Measurements from ENCODE around the gene IDUA. TPM values are rescaled to one million over a fixed set of nuclear protein-coding genes. Genes with fewer than 3 reads are reported as not detected.

The IDUA gene
- total RNA-seq, 1 experiment from 2014 or later = 10.1 TPM

DNA sequence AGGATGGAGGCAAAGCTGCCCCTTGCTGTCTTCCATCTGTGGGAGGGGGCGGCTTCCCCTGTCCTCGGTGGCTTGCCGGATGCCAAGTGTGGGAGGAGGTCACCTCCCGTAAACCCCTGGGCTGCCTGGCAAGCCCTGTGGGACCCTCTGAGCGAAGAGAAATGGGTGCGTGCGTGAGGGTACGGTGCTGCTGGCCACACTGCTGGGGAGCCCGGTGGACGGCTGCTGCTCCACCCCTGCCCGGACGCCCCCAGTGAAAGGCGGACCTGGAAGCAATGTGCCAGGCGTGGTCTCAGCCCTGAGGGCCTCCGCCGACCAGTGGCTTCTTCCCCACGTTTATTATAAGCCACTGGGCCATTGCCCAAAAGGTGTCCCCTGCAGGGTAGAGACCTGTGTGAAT lies 4.6 kb upstream of the IDUA start:
- Histone ChIP-seq H3K27ac (ENCODE audit: low read length) (no peak overlapping the region), H2AFZ (ENCODE audit: low read length) (no peak overlapping the region), H3K9ac (ENCODE audit: low read length) (no peak overlapping the region), H3K4me3 (ENCODE audit: low read length) (no peak overlapping the region), H3K9me3 (ENCODE audit: low read length) (no peaks in the 10 kb centered on the region), H3K4me2 (ENCODE audit: low read length) (no peak overlapping the region), H3K27me3 (ENCODE audit: low read length) (no peaks in the 10 kb centered on the region), H3F3A (ENCODE audit: low read length, unreplicated experiment) (no peaks in the 10 kb centered on the region), H3K36me3 (ENCODE audit: low read depth, low read length) (no peaks in the 10 kb centered on the region), H4K20me1 (ENCODE audit: low read length) (no peaks in the 10 kb centered on the region), H3K9me2 (replicated peaks; ENCODE audit: low read length) (no peaks in the 10 kb centered on the region), H3K4me1 (ENCODE audit: insufficient read depth, low read length) (peaks cover 13% of the 10 kb centered on the region; the same call in 1 of the 2 replicates), H3K79me2 (ENCODE audit: low read length) (no peaks in the 10 kb centered on the region)
- DNase-seq (no peak), ATAC-seq (no peak)
- TF ChIP-seq, protein P1, sequence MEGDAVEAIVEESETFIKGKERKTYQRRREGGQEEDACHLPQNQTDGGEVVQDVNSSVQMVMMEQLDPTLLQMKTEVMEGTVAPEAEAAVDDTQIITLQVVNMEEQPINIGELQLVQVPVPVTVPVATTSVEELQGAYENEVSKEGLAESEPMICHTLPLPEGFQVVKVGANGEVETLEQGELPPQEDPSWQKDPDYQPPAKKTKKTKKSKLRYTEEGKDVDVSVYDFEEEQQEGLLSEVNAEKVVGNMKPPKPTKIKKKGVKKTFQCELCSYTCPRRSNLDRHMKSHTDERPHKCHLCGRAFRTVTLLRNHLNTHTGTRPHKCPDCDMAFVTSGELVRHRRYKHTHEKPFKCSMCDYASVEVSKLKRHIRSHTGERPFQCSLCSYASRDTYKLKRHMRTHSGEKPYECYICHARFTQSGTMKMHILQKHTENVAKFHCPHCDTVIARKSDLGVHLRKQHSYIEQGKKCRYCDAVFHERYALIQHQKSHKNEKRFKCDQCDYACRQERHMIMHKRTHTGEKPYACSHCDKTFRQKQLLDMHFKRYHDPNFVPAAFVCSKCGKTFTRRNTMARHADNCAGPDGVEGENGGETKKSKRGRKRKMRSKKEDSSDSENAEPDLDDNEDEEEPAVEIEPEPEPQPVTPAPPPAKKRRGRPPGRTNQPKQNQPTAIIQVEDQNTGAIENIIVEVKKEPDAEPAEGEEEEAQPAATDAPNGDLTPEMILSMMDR (conservative IDR thresholded peaks at IDR 0.05; ENCODE audit: low read depth, low read length) = no peak
- no peak for TF ChIP-seq EZH2phosphoT487 (IDR thresholded peaks at IDR 0.05; ENCODE audit: borderline replicate concordance, low read length)
- no peak for TF ChIP-seq EZH2 (IDR thresholded peaks at IDR 0.05; ENCODE audit: low read length, unreplicated experiment)
- intact Hi-C loops (cut with micrococcal nuclease) = no loop called here
- ChIA-PET CTCF (no interaction called here), POLR2A (ENCODE audit: unreplicated experiment) (no interaction called here)
- no TSS peak for BruUV-seq (replicated peaks)

DNA sequence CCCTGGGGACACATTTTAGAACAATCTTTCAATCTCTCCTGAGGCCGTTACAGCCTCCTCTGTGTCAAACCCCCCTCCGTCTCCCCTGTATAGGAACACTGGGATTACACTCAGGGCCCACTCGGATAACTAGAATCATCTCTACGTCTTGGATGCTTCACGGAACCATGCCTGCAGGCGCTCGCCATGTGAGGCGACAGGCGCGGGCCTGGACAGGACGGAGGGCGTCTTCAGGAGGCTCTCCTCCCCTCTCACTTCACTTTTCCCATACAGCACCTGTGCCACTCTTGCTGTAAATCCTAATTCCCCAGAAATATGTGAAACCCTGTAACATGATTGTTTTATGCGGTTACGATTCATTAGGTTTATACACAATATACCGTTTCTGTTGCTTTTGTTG lies 4.0 kb upstream of the IDUA start:
- Histone ChIP-seq H4K20me1 (ENCODE audit: low read length) (no peaks in the 10 kb centered on the region), H3K36me3 (ENCODE audit: low read depth, low read length) (no peaks in the 10 kb centered on the region), H3K9me2 (replicated peaks; ENCODE audit: low read length) (no peaks in the 10 kb centered on the region), H3K9me3 (ENCODE audit: low read length) (no peaks in the 10 kb centered on the region), H3K79me2 (ENCODE audit: low read length) (no peaks in the 10 kb centered on the region), H3K4me3 (ENCODE audit: low read length) (no peak overlapping the region), H3K27me3 (ENCODE audit: low read length) (no peaks in the 10 kb centered on the region), H3K27ac (ENCODE audit: low read length) (no peak overlapping the region), H3K4me2 (ENCODE audit: low read length) (no peak overlapping the region), H3F3A (ENCODE audit: low read length, unreplicated experiment) (no peaks in the 10 kb centered on the region), H3K9ac (ENCODE audit: low read length) (no peak overlapping the region), H2AFZ (ENCODE audit: low read length) (no peak overlapping the region), H3K4me1 (ENCODE audit: insufficient read depth, low read length) (peaks cover 15% of the 10 kb centered on the region; the same call in 1 of the 2 replicates)
- no peak for DNase-seq
- ChIA-PET CTCF (no interaction called here), POLR2A (ENCODE audit: unreplicated experiment) (no interaction called here)
- intact Hi-C loops (cut with micrococcal nuclease) = no loop called here
- BruUV-seq (replicated peaks) = no TSS peak
- no peak for ATAC-seq
- TF ChIP-seq EZH2 (IDR thresholded peaks at IDR 0.05; ENCODE audit: low read length, unreplicated experiment) (no peak), EZH2phosphoT487 (IDR thresholded peaks at IDR 0.05; ENCODE audit: borderline replicate concordance, low read length) (no peak)
- TF ChIP-seq, protein P1 (conservative IDR thresholded peaks at IDR 0.05; ENCODE audit: low read depth, low read length) = no peak

DNA sequence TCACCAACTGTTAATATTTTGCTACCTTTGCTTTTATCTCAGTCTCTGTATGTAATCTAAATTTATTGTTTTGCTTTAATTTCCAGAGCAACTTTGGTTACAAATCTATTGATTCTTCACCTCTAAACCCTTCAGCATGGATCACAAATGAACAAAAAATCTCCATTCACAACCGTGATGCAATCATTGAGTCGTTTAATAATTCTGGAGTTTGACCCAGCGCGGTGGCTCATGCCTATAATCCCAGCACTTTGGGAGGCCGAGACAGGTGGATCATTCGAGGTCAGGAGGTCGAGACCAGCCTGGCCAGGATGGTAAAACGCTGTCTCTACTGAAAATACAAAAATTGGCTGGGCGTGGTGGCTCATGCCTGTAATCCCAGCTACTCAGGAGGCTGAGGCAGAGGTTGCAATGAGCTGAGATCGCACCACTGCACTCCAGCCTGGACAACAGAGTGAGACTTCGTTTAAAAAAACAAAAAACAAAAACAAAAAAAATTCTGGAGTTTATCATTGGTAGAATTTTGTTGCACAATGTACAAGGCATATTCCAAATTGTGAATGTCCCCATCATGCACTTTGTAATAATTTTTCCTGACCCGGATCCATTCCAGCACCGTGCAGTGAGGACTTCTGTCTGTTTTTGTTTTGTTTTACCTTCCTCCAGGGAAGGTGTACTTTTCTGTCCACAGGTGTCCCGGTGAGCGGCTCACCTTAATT lies 2.3 kb upstream of the IDUA start:
- POLR2A ChIA-PET (ENCODE audit: unreplicated experiment) = no interaction called here
- intact Hi-C loops (cut with micrococcal nuclease) = no loop called here
- no peak for TF ChIP-seq EZH2phosphoT487 (IDR thresholded peaks at IDR 0.05; ENCODE audit: borderline replicate concordance, low read length)
- no peak for TF ChIP-seq EZH2 (IDR thresholded peaks at IDR 0.05; ENCODE audit: low read length, unreplicated experiment)
- TF ChIP-seq, protein P1 (conservative IDR thresholded peaks at IDR 0.05; ENCODE audit: low read depth, low read length) = no peak
- no TSS peak for BruUV-seq (replicated peaks)
- DNase-seq (no peak), ATAC-seq (no peak)
- Histone ChIP-seq H3K36me3 (ENCODE audit: low read depth, low read length) (no peaks in the 10 kb centered on the region), H4K20me1 (ENCODE audit: low read length) (no peaks in the 10 kb centered on the region), H3K4me2 (ENCODE audit: low read length) (peak overlapping the region; percentile 94), H3K4me3 (ENCODE audit: low read length) (peak overlapping the region; percentile 67), H3K9me3 (ENCODE audit: low read length) (no peaks in the 10 kb centered on the region), H3K27ac (ENCODE audit: low read length) (no peak overlapping the region), H2AFZ (ENCODE audit: low read length) (peak overlapping the region; percentile 93), H3F3A (ENCODE audit: low read length, unreplicated experiment) (no peaks in the 10 kb centered on the region), H3K4me1 (ENCODE audit: insufficient read depth, low read length) (peaks cover 22% of the 10 kb centered on the region; the same call in 1 of the 2 replicates), H3K9ac (ENCODE audit: low read length) (peak overlapping the region; percentile 29), H3K9me2 (replicated peaks; ENCODE audit: low read length) (no peaks in the 10 kb centered on the region), H3K79me2 (ENCODE audit: low read length) (peaks cover 5% of the 10 kb centered on the region; the same call in 1 of the 2 replicates), H3K27me3 (ENCODE audit: low read length) (no peaks in the 10 kb centered on the region)
- CTCF ChIA-PET = no interaction called here
